SK-N-SH (cell line): ENCODE measurements around the gene PPARGC1A. TPM values are rescaled to one million over a fixed set of nuclear protein-coding genes. Genes with fewer than 3 reads are reported as not detected.

Experiments used
- CTCF ChIA-PET: fragments of 300-600, 350-600 bp; formaldehyde crosslinking; extraction: SDS; loops from one replicate; lab custom pipeline; 2021; lab: Yijun Ruan, JAX
- POLR2A ChIA-PET: fragments of 350-600 bp; sonication (Branson Sonifier 250); formaldehyde crosslinking; extraction: SDS; loops from one replicate; lab custom pipeline; 2020; ENCODE audit warnings: antibody characterized with exemption, inconsistent platforms; lab: Yijun Ruan, JAX
- DNase-seq: peaks from one replicate; pipeline ENCODE4 v3.0.0; 2012
- H2AFZ ChIP-seq: fragments of 200-600 bp; sonication (generic); 2 replicates; pipeline ENCODE4 v1.8.1; 2016; ENCODE audit warnings: antibody characterized with exemption, mild to moderate bottlenecking, low read depth
- H3F3A ChIP-seq: fragments of 200-600 bp; sonication (generic); replicated peaks from 2 replicates; pipeline ENCODE3; 2016; ENCODE audit warnings: antibody characterized with exemption, mild to moderate bottlenecking; ENCODE audit not compliant: insufficient read depth
- H3K27ac ChIP-seq, 2 experiments: fragments of 200-500 bp in 1 of 2; fragments of 200-600 bp in 1 of 2; sonication (Bioruptor generic) in 1 of 2; sonication (generic), shearing (Covaris generic) in 1 of 2; 2 replicates each; pipeline versions ENCODE4 v1.5.1 to v1.6.1; 2014 to 2016; ENCODE audit warnings: low read depth in 2 of 2, inconsistent platforms in 1 of 2, low read length in 1 of 2, mild to moderate bottlenecking in 1 of 2, mixed read lengths in 1 of 2
- H3K27me3 ChIP-seq: fragments of 200-600 bp; sonication (generic), shearing (Covaris generic); 2 replicates; pipeline ENCODE4 v1.6.1; 2016; ENCODE audit warnings: mixed run types; ENCODE audit not compliant: insufficient read depth
- H3K36me3 ChIP-seq, 2 experiments: fragments of 200-500 bp in 1 of 2; fragments of 200-600 bp in 1 of 2; sonication (Bioruptor generic) in 1 of 2; sonication (generic) in 1 of 2; replicated peaks in 1 of 2; 2 replicates each; pipeline versions ENCODE3 to v1.5.1; 2014 to 2016; ENCODE audit warnings: low read length in 1 of 2, mild to moderate bottlenecking in 1 of 2; ENCODE audit not compliant: insufficient read depth in 2 of 2, control insufficient read depth in 1 of 2
- H3K4me1 ChIP-seq, 2 experiments: fragments of 200-500 bp in 1 of 2; fragments of 200-600 bp in 1 of 2; sonication (Bioruptor generic) in 1 of 2; sonication (generic), shearing (Covaris generic) in 1 of 2; 2 replicates each; pipeline versions ENCODE4 v1.5.1 to v1.6.1; 2014 to 2016; ENCODE audit warnings: low read depth in 1 of 2, low read length in 1 of 2, mixed run types in 1 of 2; ENCODE audit not compliant: insufficient read depth in 2 of 2, control insufficient read depth in 1 of 2
- H3K4me2 ChIP-seq: fragments of 200-600 bp; sonication (generic), shearing (Covaris generic); 2 replicates; pipeline ENCODE4 v1.6.1; 2017; ENCODE audit warnings: mixed run types
- H3K4me3 ChIP-seq, 2 experiments: fragments of 200-500 bp in 1 of 2; fragments of 200-600 bp in 1 of 2; sonication (Bioruptor generic) in 1 of 2; sonication (generic), shearing (Covaris generic) in 1 of 2; 2 replicates each; pipeline versions ENCODE4 v1.5.1 to v1.8.1; 2014 to 2016; ENCODE audit warnings: low read depth in 2 of 2, inconsistent platforms in 1 of 2, low read length in 1 of 2, mild to moderate bottlenecking in 1 of 2, mixed read lengths in 1 of 2, moderate library complexity in 1 of 2
- H3K79me2 ChIP-seq: fragments of 200-600 bp; sonication (generic); 2 replicates; pipeline ENCODE4 v1.8.1; 2017; ENCODE audit warnings: mild to moderate bottlenecking; ENCODE audit not compliant: insufficient read depth
- H3K9ac ChIP-seq: fragments of 200-600 bp; sonication (generic); 2 replicates; pipeline ENCODE4 v1.6.1; 2017; ENCODE audit warnings: mixed run types
- H3K9me2 ChIP-seq: fragments of 200-600 bp; sonication (generic); 2 replicates; pipeline ENCODE4 v1.6.1; 2017; ENCODE audit warnings: mixed run types
- H3K9me3 ChIP-seq: fragments of 200-600 bp; sonication (generic); 2 replicates; pipeline ENCODE4 v1.6.1; 2017; ENCODE audit warnings: mixed run types, mild to moderate bottlenecking, moderate library complexity
- H4K20me1 ChIP-seq: fragments of 200-600 bp; sonication (generic); 2 replicates; pipeline ENCODE4 v1.6.1; 2017; ENCODE audit warnings: mild to moderate bottlenecking, mixed run types; ENCODE audit not compliant: insufficient read depth
- CHD2 ChIP-seq: fragments of 150-350 bp; IDR thresholded peaks from 2 replicates; pipeline ENCODE4 v1.6.1; 2018; ENCODE audit warnings: low read length; ENCODE audit not compliant: partially characterized antibody
- EP300 ChIP-seq, 2 experiments: IDR thresholded peaks; 2 replicates each; pipeline versions ENCODE4 v1.4.0 to v1.6.1; 2012; ENCODE audit warnings: borderline replicate concordance in 1 of 2, low read depth in 1 of 2, low read length in 1 of 2
- EZH2phosphoT487 ChIP-seq: fragments of 200-600 bp; sonication (generic); IDR thresholded peaks from 2 replicates; pipeline ENCODE4 v1.6.1; 2017; ENCODE audit warnings: low read depth, mixed run types, mild to moderate bottlenecking, antibody characterized with exemption, moderate library complexity, borderline replicate concordance
- FOSL2 ChIP-seq: IDR thresholded peaks from 2 replicates; pipeline ENCODE4 v1.4.0; 2012; ENCODE audit warnings: low read depth, mild to moderate bottlenecking, moderate library complexity, borderline replicate concordance
- FOXJ3 ChIP-seq: sonication (generic); formaldehyde crosslinking; IDR thresholded peaks from 2 replicates; pipeline ENCODE4 v1.5.1; 2020; ENCODE audit warnings: mild to moderate bottlenecking, missing genetic modification reagents
- FOXM1 ChIP-seq: IDR thresholded peaks from 2 replicates; pipeline ENCODE4 v1.4.0; 2012; ENCODE audit warnings: low read depth, mild to moderate bottlenecking
- GABPA ChIP-seq: IDR thresholded peaks from 2 replicates; pipeline ENCODE4 v1.4.0; 2012; ENCODE audit warnings: low read depth, mild to moderate bottlenecking
- JUND ChIP-seq: IDR thresholded peaks from 2 replicates; pipeline ENCODE4 v1.4.0; 2012
- NRF1 ChIP-seq: IDR thresholded peaks from 2 replicates; pipeline ENCODE4 v1.6.1; 2012; ENCODE audit warnings: low read depth, mild to moderate bottlenecking, low read length
- RAD21 ChIP-seq: IDR thresholded peaks from 2 replicates; pipeline ENCODE4 v1.6.1; 2012; ENCODE audit warnings: mild to moderate bottlenecking, low read length
- RCOR1 ChIP-seq: fragments of 150-350 bp; IDR thresholded peaks from 2 replicates; pipeline ENCODE4 v1.6.1; 2017; ENCODE audit warnings: antibody characterized with exemption, low read length
- REST ChIP-seq: IDR thresholded peaks from 2 replicates; pipeline ENCODE4 v1.6.1; 2012; ENCODE audit warnings: mild to moderate bottlenecking, low read depth, low read length, moderate library complexity
- SIN3A ChIP-seq: IDR thresholded peaks from 2 replicates; pipeline ENCODE4 v1.6.1; 2012; ENCODE audit warnings: low read depth, mild to moderate bottlenecking, low read length, moderate library complexity, borderline replicate concordance
- SMC3 ChIP-seq: IDR thresholded peaks from 2 replicates; pipeline ENCODE4 v1.6.1; 2012; ENCODE audit warnings: low read depth, low read length, improper control_type of control experiment
- TAF1 ChIP-seq: IDR thresholded peaks from 2 replicates; pipeline ENCODE4 v1.6.1; 2012; ENCODE audit warnings: low read depth, mild to moderate bottlenecking, low read length, moderate library complexity, borderline replicate concordance
- TCF12 ChIP-seq: IDR thresholded peaks from 2 replicates; pipeline ENCODE4 v1.4.0; 2012
- TEAD4 ChIP-seq: IDR thresholded peaks from 2 replicates; pipeline ENCODE4 v1.4.0; 2012; ENCODE audit warnings: mild to moderate bottlenecking, borderline replicate concordance; ENCODE audit not compliant: insufficient read depth
- WGBS: methylation state at CpG from one replicate; pipeline ENCODE4 v1.1.6; 2017; ENCODE audit warnings: low lambda C conversion rate; 5-methylcytosine and 5-hydroxymethylcytosine counted together
- polyA plus RNA-seq, 3 experiments: library from polyadenylated mRNA; depleted of rRNA; stranded (reverse); fragments of >200 nt; gene quantifications; 2 replicates each; pipeline ENCODE4 v1.2.3, GENCODE V29; 2012
- TF ChIP-seq, protein P1 (sequence below): fragments of 150-350 bp; IDR thresholded peaks from 2 replicates; pipeline ENCODE4 v1.6.1; 2017; ENCODE audit warnings: antibody characterized with exemption, low read length, low read depth, borderline replicate concordance
- TF ChIP-seq, protein P2 (sequence below): IDR thresholded peaks from 2 replicates; pipeline ENCODE4 v1.4.0; 2012; ENCODE audit warnings: low read depth, borderline replicate concordance

Gene PPARGC1A
- polyA plus RNA-seq, 1 of the 3 experiments (the other 2 are of a cell fraction) = 0.07 TPM

- Histone ChIP-seq H3K36me3 (no peaks in the 10 kb centered on the region), H4K20me1 (no peaks in the 10 kb centered on the region), H3K4me3 (no peak overlapping the region), H3K9me2 (no peaks in the 10 kb centered on the region), H3F3A (no peaks in the 10 kb centered on the region), H3K4me2 (no peak overlapping the region), H3K9me3 (no peaks in the 10 kb centered on the region), H3K27ac (no peak overlapping the region), H3K9ac (no peak overlapping the region), H3K4me1 (no peaks in the 10 kb centered on the region), H2AFZ (no peak overlapping the region), H3K27me3 (no peaks in the 10 kb centered on the region), H3K79me2 (no peaks in the 10 kb centered on the region)
- CTCF ChIA-PET = no interaction called here
- no peak for DNase-seq
- no peak for TF ChIP-seq EP300 (IDR thresholded peaks at IDR 0.05; ENCODE audit: borderline replicate concordance in 1 of 2, low read depth in 1 of 2, low read length in 1 of 2)
- TF ChIP-seq FOSL2 = no peak
- no peak for TF ChIP-seq RAD21
- TF ChIP-seq, protein P1, sequence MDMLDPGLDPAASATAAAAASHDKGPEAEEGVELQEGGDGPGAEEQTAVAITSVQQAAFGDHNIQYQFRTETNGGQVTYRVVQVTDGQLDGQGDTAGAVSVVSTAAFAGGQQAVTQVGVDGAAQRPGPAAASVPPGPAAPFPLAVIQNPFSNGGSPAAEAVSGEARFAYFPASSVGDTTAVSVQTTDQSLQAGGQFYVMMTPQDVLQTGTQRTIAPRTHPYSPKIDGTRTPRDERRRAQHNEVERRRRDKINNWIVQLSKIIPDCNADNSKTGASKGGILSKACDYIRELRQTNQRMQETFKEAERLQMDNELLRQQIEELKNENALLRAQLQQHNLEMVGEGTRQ = no peak
- no peak for TF ChIP-seq REST
- no peak for TF ChIP-seq RCOR1
- TF ChIP-seq SIN3A = no peak
- TF ChIP-seq SMC3 = no peak
- no peak for TF ChIP-seq JUND
- TF ChIP-seq EZH2phosphoT487 = no peak
- TF ChIP-seq GABPA = no peak
- no peak for TF ChIP-seq TCF12
- TF ChIP-seq, protein P2, sequence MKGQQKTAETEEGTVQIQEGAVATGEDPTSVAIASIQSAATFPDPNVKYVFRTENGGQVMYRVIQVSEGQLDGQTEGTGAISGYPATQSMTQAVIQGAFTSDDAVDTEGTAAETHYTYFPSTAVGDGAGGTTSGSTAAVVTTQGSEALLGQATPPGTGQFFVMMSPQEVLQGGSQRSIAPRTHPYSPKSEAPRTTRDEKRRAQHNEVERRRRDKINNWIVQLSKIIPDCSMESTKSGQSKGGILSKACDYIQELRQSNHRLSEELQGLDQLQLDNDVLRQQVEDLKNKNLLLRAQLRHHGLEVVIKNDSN = no peak
- no peak for TF ChIP-seq NRF1
- no peak for TF ChIP-seq TEAD4
- TF ChIP-seq FOXM1 = no peak
- no peak for TF ChIP-seq CHD2
- no peak for TF ChIP-seq TAF1
- TF ChIP-seq FOXJ3 (CRISPR knock-in tag) = no peak
- POLR2A ChIA-PET = no interaction called here
- WGBS = 39% methylated on average over 1 of the region's 1 CpG
Measured at GRCh38 chr4:23754688-23755087, 135.2 kb downstream of the PPARGC1A start.
